Body of pancreas (tissue), 4 donors: ENCODE results near the gene ANP32B.

Experiments
- CTCF ChIP-seq, 7 experiments: fragments of 450-650 bp in 4 of 7; fragments of 200-600 bp in 3 of 7; sonication (generic) in 3 of 7; IDR thresholded peaks; one replicate each; pipeline ENCODE4 v1.5.1; 2016 to 2019; ENCODE audit warnings: antibody characterized with exemption in 7 of 7
- POLR2A ChIP-seq, 3 donors: fragments of 450-650 bp; IDR thresholded peaks; one replicate each; pipeline ENCODE4 v1.6.1; 2016; ENCODE audit warnings: antibody characterized with exemption in 3 of 3, mild to moderate bottlenecking in 2 of 3

GRCh38 chr9:98034593-98035546 lies 51.7 kb downstream of the ANP32B start:
- peak; percentile 69 to 80 (median 74) for TF ChIP-seq CTCF (IDR thresholded peaks at IDR 0.05)
- TF ChIP-seq POLR2A (IDR thresholded peaks at IDR 0.05), result no peak
